Central memory CD4-positive, alpha-beta T cell (primary cell): ENCODE data around the gene ATP1B4.
"Not testable (repeated sequence)": the region's sequence is repeated elsewhere in the genome, so short reads cannot be mapped to it uniquely, and the experiment has no call there.

Experiments used
- DNase-seq: peaks from one replicate; pipeline ENCODE4 v3.0.0; 2022
- total RNA-seq, 3 experiments: gene quantifications; one replicate each; lab custom pipeline; 2026; lab: John Stamatoyannopoulos, UW

The ATP1B4 gene
- 0 to 0.71 (median 0) reads per million in 3 experiments for total RNA-seq

GRCh38 chrX:120361764-120362305 lies at the start of gene ATP1B4:
Gene ATP1B4, plus strand, starts transcription at chrX:120362089. Its CDS starts 80 bp downstream, at chrX:120362169.
- no peak for DNase-seq

GRCh38 chrX:120315776-120316175 lies 46.1 kb upstream of the ATP1B4 start:
- no peak for DNase-seq

- no peak for DNase-seq
Measured at GRCh38 chrX:120316587-120317283, 45.2 kb upstream of the ATP1B4 start.

- no peak for DNase-seq
Measured at GRCh38 chrX:120318411-120318810, 43.5 kb upstream of the ATP1B4 start.

- no peak for DNase-seq
Measured at GRCh38 chrX:120321520-120322281, 40.2 kb upstream of the ATP1B4 start.

GRCh38 chrX:120331116-120331515 lies 30.8 kb upstream of the ATP1B4 start:
- no peak for DNase-seq

- no peak for DNase-seq
Measured at GRCh38 chrX:120332394-120332793, 29.5 kb upstream of the ATP1B4 start.

- no peak for DNase-seq
Measured at GRCh38 chrX:120334151-120334550, 27.7 kb upstream of the ATP1B4 start.

GRCh38 chrX:120334603-120335002 lies 27.3 kb upstream of the ATP1B4 start:
- DNase-seq: no peak

GRCh38 chrX:120335289-120335688 lies 26.6 kb upstream of the ATP1B4 start:
- DNase-seq: no peak

- DNase-seq: no peak
Measured at GRCh38 chrX:120336899-120337298, 25.0 kb upstream of the ATP1B4 start.

GRCh38 chrX:120344566-120344965 lies 17.3 kb upstream of the ATP1B4 start:
- DNase-seq: not testable (repeated sequence)

- DNase-seq: no peak
Measured at GRCh38 chrX:120350450-120351138, 11.3 kb upstream of the ATP1B4 start.

GRCh38 chrX:120356084-120356483 lies 5.8 kb upstream of the ATP1B4 start:
- DNase-seq: no peak

- no peak for DNase-seq
Measured at GRCh38 chrX:120357186-120357585, 4.7 kb upstream of the ATP1B4 start.

- no peak for DNase-seq
Measured at GRCh38 chrX:120358737-120359456, 3.0 kb upstream of the ATP1B4 start.

GRCh38 chrX:120365320-120365719 lies 3.4 kb downstream of the ATP1B4 start:
- peak; percentile 13 for DNase-seq

- DNase-seq: no peak
Measured at GRCh38 chrX:120365968-120366367, 4.1 kb downstream of the ATP1B4 start.

GRCh38 chrX:120366794-120367193 lies 4.9 kb downstream of the ATP1B4 start:
- no peak for DNase-seq

- DNase-seq: no peak
Measured at GRCh38 chrX:120367402-120368109, 5.7 kb downstream of the ATP1B4 start.

- no peak for DNase-seq
Measured at GRCh38 chrX:120372667-120373370, 10.9 kb downstream of the ATP1B4 start.
